ENCODE results near the gene UFD1.

GRCh38 chr22:19527861-19528417 is 48.9 kb upstream of the UFD1 start:
- no peak for TF ChIP-seq POLR2A (IDR thresholded peaks at IDR 0.05; ENCODE audit: low read length)
- no peak for TF ChIP-seq GATA1 (IDR thresholded peaks at IDR 0.05; ENCODE audit: low read depth, low read length)
